HG02884 (cell line): ENCODE measurements around the gene PDLIM4.
A peak's percentile ranks its signal among the peaks of the same experiment; 100 is the strongest.

Experiments
- ATAC-seq: cut with Tn5 transposase; IDR thresholded peaks from one replicate; pipeline ENCODE4 v1.9.1; 2021; ENCODE audit warnings: mild to moderate bottlenecking, moderate library complexity; ENCODE audit not compliant: unreplicated experiment

The PDLIM4 gene

GRCh38 chr5:132266031-132266835, 8.7 kb downstream of the PDLIM4 start:
- ATAC-seq = no peak

GRCh38 chr5:132266836-132267160, 9.3 kb downstream of the PDLIM4 start:
- ATAC-seq = no peak

- no peak for ATAC-seq
These were observed 9.8 kb downstream of the PDLIM4 start for GRCh38 chr5:132267166-132267739.

- peak; percentile 8 for ATAC-seq
These were observed 10.7 kb downstream of the PDLIM4 start for GRCh38 chr5:132267931-132268768.

- peak; percentile 63 for ATAC-seq
These were observed 11.5 kb downstream of the PDLIM4 start for GRCh38 chr5:132268769-132269551.

GRCh38 chr5:132269635-132270334, 12.3 kb downstream of the PDLIM4 start:
- no peak for ATAC-seq

- no peak for ATAC-seq
These were observed 12.8 kb downstream of the PDLIM4 start for GRCh38 chr5:132270335-132270665.

- ATAC-seq = no peak
These were observed 13.2 kb downstream of the PDLIM4 start for GRCh38 chr5:132270706-132271105.

- ATAC-seq = no peak
These were observed 14.1 kb downstream of the PDLIM4 start for GRCh38 chr5:132271251-132272246.

GRCh38 chr5:132272311-132273210, 15.1 kb downstream of the PDLIM4 start:
- no peak for ATAC-seq

- no peak for ATAC-seq
These were observed 16.1 kb downstream of the PDLIM4 start for GRCh38 chr5:132273631-132274030.

GRCh38 chr5:132274050-132274792, 16.7 kb downstream of the PDLIM4 start:
- no peak for ATAC-seq

- ATAC-seq = no peak
These were observed 18.1 kb downstream of the PDLIM4 start for GRCh38 chr5:132275367-132276220.

GRCh38 chr5:132277256-132277655, 19.8 kb downstream of the PDLIM4 start:
- ATAC-seq = no peak

GRCh38 chr5:132277971-132278853, 20.7 kb downstream of the PDLIM4 start:
- no peak for ATAC-seq

- no peak for ATAC-seq
These were observed 22.3 kb downstream of the PDLIM4 start for GRCh38 chr5:132279801-132280200.
